Measurements from ENCODE around the gene HELLS.

The HELLS gene

GRCh38 chr10:94640562-94640961 is 95.0 kb downstream of the HELLS start:
- Histone ChIP-seq H3K9me3 (ENCODE audit: low read length) (no peaks in the 10 kb centered on the region), H3K27me3 (ENCODE audit: control insufficient read depth in 1 of 2, insufficient read depth in 2 of 2, low read length in 2 of 2) (no peaks in the 10 kb centered on the region), H3K4me3 (ENCODE audit: low read depth in 1 of 2, low read length in 2 of 2) (no peak overlapping the region), H3K9ac (ENCODE audit: low read length) (no peak overlapping the region), H3K27ac (ENCODE audit: low read depth, low read length) (no peak overlapping the region), H3K36me3 (ENCODE audit: insufficient read depth, low read length) (no peaks in the 10 kb centered on the region), H3K4me1 (ENCODE audit: insufficient read depth, low read length) (no peaks in the 10 kb centered on the region)

GRCh38 chr10:94641480-94641879 is 95.9 kb downstream of the HELLS start:
- Histone ChIP-seq H3K4me3 (ENCODE audit: low read depth in 1 of 2, low read length in 2 of 2) (no peak overlapping the region), H3K9me3 (ENCODE audit: low read length) (no peaks in the 10 kb centered on the region)

GRCh38 chr10:94644352-94644751 is 98.8 kb downstream of the HELLS start:
- Histone ChIP-seq H3K27ac (ENCODE audit: low read depth, low read length) (no peak overlapping the region), H3K36me3 (ENCODE audit: insufficient read depth, low read length) (no peaks in the 10 kb centered on the region), H3K4me3 (ENCODE audit: low read depth in 1 of 2, low read length in 2 of 2) (no peak overlapping the region), H3K4me1 (ENCODE audit: insufficient read depth, low read length) (no peaks in the 10 kb centered on the region), H3K9ac (ENCODE audit: low read length) (no peak overlapping the region), H3K27me3 (ENCODE audit: control insufficient read depth in 1 of 2, insufficient read depth in 2 of 2, low read length in 2 of 2) (no peaks in the 10 kb centered on the region), H3K9me3 (ENCODE audit: low read length) (no peaks in the 10 kb centered on the region)

More at GRCh38 chr10:94641480-94641879, 95.9 kb downstream of the HELLS start:
- Histone ChIP-seq H3K27ac (ENCODE audit: low read depth, low read length) (no peak overlapping the region), H3K27me3 (ENCODE audit: control insufficient read depth in 1 of 2, insufficient read depth in 2 of 2, low read length in 2 of 2) (no peaks in the 10 kb centered on the region), H3K36me3 (ENCODE audit: insufficient read depth, low read length) (no peaks in the 10 kb centered on the region), H3K9ac (ENCODE audit: low read length) (no peak overlapping the region), H3K4me1 (ENCODE audit: insufficient read depth, low read length) (no peaks in the 10 kb centered on the region)

GRCh38 chr10:94645285-94645684 is 99.7 kb downstream of the HELLS start:
- H3K9ac ChIP-seq (ENCODE audit: low read length): no peak overlapping the region
- H3K9me3 ChIP-seq (ENCODE audit: low read length): no peaks in the 10 kb centered on the region
- no peaks in the 10 kb centered on the region for H3K4me1 ChIP-seq (ENCODE audit: insufficient read depth, low read length)
- no peaks in the 10 kb centered on the region for H3K36me3 ChIP-seq (ENCODE audit: insufficient read depth, low read length)
- no peak overlapping the region for H3K27ac ChIP-seq (ENCODE audit: low read depth, low read length)
- no peaks in the 10 kb centered on the region for H3K27me3 ChIP-seq (ENCODE audit: control insufficient read depth in 1 of 2, insufficient read depth in 2 of 2, low read length in 2 of 2)
- no peak overlapping the region for H3K4me3 ChIP-seq (ENCODE audit: low read depth in 1 of 2, low read length in 2 of 2)

All from muscle layer of colon (tissue), 2 donors.